Measurements from ENCODE around the gene CDH9.
"Not testable (repeated sequence)": the region's sequence is repeated elsewhere in the genome, so short reads cannot be mapped to it uniquely, and the experiment has no call there.

DNA sequence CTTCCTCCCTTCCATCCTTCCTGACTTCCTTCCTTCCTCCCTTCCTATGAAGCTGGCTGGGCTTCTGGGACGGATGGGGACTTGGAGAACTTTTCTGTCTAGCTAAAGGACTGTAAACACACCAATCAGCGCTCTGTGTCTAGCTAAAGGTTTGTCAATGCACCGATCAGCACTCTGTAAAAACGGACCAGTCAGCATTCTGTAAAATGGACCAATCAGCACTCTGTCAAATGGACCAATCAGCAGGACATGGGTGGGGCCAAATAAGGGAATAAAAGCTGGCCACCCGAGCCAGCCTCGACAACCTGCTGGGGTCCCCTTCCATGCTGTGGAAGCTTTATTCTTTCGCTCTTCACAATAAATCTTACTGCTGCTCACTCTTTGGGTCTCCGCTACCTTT, 185.9 kb downstream of the CDH9 start:
- TF ChIP-seq EP300 (IDR thresholded peaks at IDR 0.05) = not testable (repeated sequence)
- TF ChIP-seq, protein P1, sequence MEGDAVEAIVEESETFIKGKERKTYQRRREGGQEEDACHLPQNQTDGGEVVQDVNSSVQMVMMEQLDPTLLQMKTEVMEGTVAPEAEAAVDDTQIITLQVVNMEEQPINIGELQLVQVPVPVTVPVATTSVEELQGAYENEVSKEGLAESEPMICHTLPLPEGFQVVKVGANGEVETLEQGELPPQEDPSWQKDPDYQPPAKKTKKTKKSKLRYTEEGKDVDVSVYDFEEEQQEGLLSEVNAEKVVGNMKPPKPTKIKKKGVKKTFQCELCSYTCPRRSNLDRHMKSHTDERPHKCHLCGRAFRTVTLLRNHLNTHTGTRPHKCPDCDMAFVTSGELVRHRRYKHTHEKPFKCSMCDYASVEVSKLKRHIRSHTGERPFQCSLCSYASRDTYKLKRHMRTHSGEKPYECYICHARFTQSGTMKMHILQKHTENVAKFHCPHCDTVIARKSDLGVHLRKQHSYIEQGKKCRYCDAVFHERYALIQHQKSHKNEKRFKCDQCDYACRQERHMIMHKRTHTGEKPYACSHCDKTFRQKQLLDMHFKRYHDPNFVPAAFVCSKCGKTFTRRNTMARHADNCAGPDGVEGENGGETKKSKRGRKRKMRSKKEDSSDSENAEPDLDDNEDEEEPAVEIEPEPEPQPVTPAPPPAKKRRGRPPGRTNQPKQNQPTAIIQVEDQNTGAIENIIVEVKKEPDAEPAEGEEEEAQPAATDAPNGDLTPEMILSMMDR (IDR thresholded peaks at IDR 0.05) = not testable (repeated sequence)
